Left lung (tissue), 10 donors: Measurements from ENCODE around the gene LMO1. TPM values are rescaled to one million over a fixed set of nuclear protein-coding genes. Genes with fewer than 3 reads are reported as not detected.
A peak's percentile ranks its signal among the peaks of the same experiment; 100 is the strongest.

Experiments used
- ATAC-seq: fragments of 200-7000 bp; cut with Tn5 transposase; one replicate; pipeline ENCODE4 v1.9.1; 2020; ENCODE audit warnings: moderate library complexity
- DNase-seq, 4 donors: peaks; one replicate each; pipeline ENCODE4 v3.0.0-alpha.2; 2013 to 2020
- H3K27ac ChIP-seq, 2 donors: fragments of 200-600 bp; sonication (generic) in 1 of 2; one replicate each; pipeline versions ENCODE4 v1.5.0 to v1.8.0; 2020 to 2021
- H3K27me3 ChIP-seq, 2 donors: fragments of 200-600 bp; sonication (generic) in 1 of 2; one replicate each; pipeline versions ENCODE4 v1.5.0 to v1.8.0; 2020 to 2021
- H3K36me3 ChIP-seq, 2 donors: fragments of 200-600 bp; sonication (generic) in 1 of 2; one replicate each; pipeline versions ENCODE4 v1.5.0 to v1.8.0; 2020 to 2021
- H3K4me1 ChIP-seq, 2 donors: fragments of 200-600 bp; one replicate each; pipeline ENCODE4 v1.8.0; 2021
- H3K4me3 ChIP-seq, 2 donors: fragments of 200-600 bp; sonication (generic) in 1 of 2; one replicate each; pipeline versions ENCODE4 v1.5.0 to v1.8.0; 2020 to 2021; ENCODE audit warnings: mild to moderate bottlenecking in 1 of 2
- H3K9me3 ChIP-seq, 2 donors: fragments of 200-600 bp; sonication (generic) in 1 of 2; one replicate each; pipeline versions ENCODE4 v1.5.0 to v1.8.0; 2020 to 2021
- CTCF ChIP-seq, 2 donors: fragments of 200-600 bp; sonication (generic) in 1 of 2; IDR thresholded peaks; one replicate each; pipeline versions ENCODE4 v1.5.0 to v1.8.0; 2021; ENCODE audit warnings: antibody characterized with exemption in 2 of 2
- intact Hi-C, 2 donors: fragments of 100-400 bp; cut with DNase I; formaldehyde crosslinking; loops; one replicate each; pipeline versions ENCODE4 v1.11.2 to v1.14.2; 2022
- polyA plus RNA-seq, 6 donors: library from polyadenylated mRNA; unstranded; fragments of 120-200 nt; gene quantifications; one replicate each; pipeline ENCODE4 v1.2.1, GENCODE V29; 2013; ENCODE audit not compliant: insufficient read length in 6 of 6
- total RNA-seq, 2 donors: library from RNA; stranded (reverse); fragmentation: NEBNext Ultra II Directional; extraction: Animal tissue kit (Norgen Biotek cat#: 25700); gene quantifications; one replicate each; pipeline ENCODE4 v1.2.1, GENCODE V29; 2021
- donor health status: DM: no; HTN: yes; CAD: no.
- donor health status: DM: no; HTN: no; CAD: no.

Gene LMO1
- total and polyA plus RNA-seq, 8 donors = 0.18 to 0.48 (median 0.23) TPM; not detected in 3

GRCh38 chr11:8222820-8223512 lies 40.7 kb downstream of the LMO1 start:
- Histone ChIP-seq H3K9me3 (no peaks in the 10 kb centered on the region), H3K27me3 (no peaks in the 10 kb centered on the region), H3K4me3 (no peak overlapping the region), H3K36me3 (no peaks in the 10 kb centered on the region), H3K4me1 (peaks cover 0 to 5% of the 10 kb centered on the region in 2 donors), H3K27ac (no peak overlapping the region)
- TF ChIP-seq CTCF (IDR thresholded peaks at IDR 0.05) = no peak
- DNase-seq = peak in 1 of 4 donors; percentile 20
- ATAC-seq = no peak
- intact Hi-C loops = loop anchor here in 1 of 2 donors (10.0 kb wide), 1 partner anchor 342 kb away; no protein-coding TSS in a partner anchor

GRCh38 chr11:8221917-8222495 lies 41.7 kb downstream of the LMO1 start:
- no peak overlapping the region for H3K4me3 ChIP-seq
- no peaks in the 10 kb centered on the region for H3K27me3 ChIP-seq
- DNase-seq (no peak), ATAC-seq (no peak)
- H3K9me3 ChIP-seq = no peaks in the 10 kb centered on the region
- H3K36me3 ChIP-seq = no peaks in the 10 kb centered on the region
- intact Hi-C loops = loop anchor here in 1 of 2 donors (10.0 kb wide), 1 partner anchor 343 kb away; no protein-coding TSS in a partner anchor
- H3K4me1 ChIP-seq = peaks cover 0 to 5% of the 10 kb centered on the region in 2 donors
- no peak for TF ChIP-seq CTCF (IDR thresholded peaks at IDR 0.05)
- no peak overlapping the region for H3K27ac ChIP-seq

GRCh38 chr11:8221046-8221723 lies 42.5 kb downstream of the LMO1 start:
- ATAC-seq = no peak
- TF ChIP-seq CTCF (IDR thresholded peaks at IDR 0.05) = no peak
- H3K4me3 ChIP-seq = no peak overlapping the region
- H3K9me3 ChIP-seq = no peaks in the 10 kb centered on the region
- H3K27ac ChIP-seq = no peak overlapping the region
- H3K27me3 ChIP-seq = no peaks in the 10 kb centered on the region
- intact Hi-C loops = loop anchor here in 1 of 2 donors (10.0 kb wide), 1 partner anchor 344 kb away; no protein-coding TSS in a partner anchor
- DNase-seq = peak in 1 of 4 donors; percentile 27
- no peaks in the 10 kb centered on the region for H3K36me3 ChIP-seq
- peaks cover 0 to 5% of the 10 kb centered on the region in 2 donors for H3K4me1 ChIP-seq

GRCh38 chr11:8220261-8221045 lies 43.2 kb downstream of the LMO1 start:
- intact Hi-C loops = loop anchor here in 1 of 2 donors (10.0 kb wide), 1 partner anchor 344 kb away; no protein-coding TSS in a partner anchor
- no peaks in the 10 kb centered on the region for H3K9me3 ChIP-seq
- no peak overlapping the region for H3K27ac ChIP-seq
- DNase-seq = no peak
- H3K4me3 ChIP-seq = no peak overlapping the region
- ATAC-seq = no peak
- TF ChIP-seq CTCF (IDR thresholded peaks at IDR 0.05) = no peak
- peaks cover 0 to under 1% of the 10 kb centered on the region in 2 donors for H3K4me1 ChIP-seq
- no peaks in the 10 kb centered on the region for H3K36me3 ChIP-seq
- no peaks in the 10 kb centered on the region for H3K27me3 ChIP-seq
